ENCODE results near the gene CTDSPL. TPM values are rescaled to one million over a fixed set of nuclear protein-coding genes. Genes with fewer than 3 reads are reported as not detected.
"Not testable (repeated sequence)": the region's sequence is repeated elsewhere in the genome, so short reads cannot be mapped to it uniquely, and the experiment has no call there.

Gene CTDSPL
- total RNA-seq, 1 experiment from 2014 or later = 6.1 TPM

GRCh38 chr3:37986479-37987314 is 125.0 kb downstream of the CTDSPL start:
- H3F3A ChIP-seq (ENCODE audit: low read length, unreplicated experiment) = no peaks in the 10 kb centered on the region
- H2AFZ ChIP-seq (ENCODE audit: low read length) = no peak overlapping the region
- H4K20me1 ChIP-seq (ENCODE audit: low read length) = no peaks in the 10 kb centered on the region
- no peaks in the 10 kb centered on the region for H3K9me3 ChIP-seq (ENCODE audit: low read length)
- no peaks in the 10 kb centered on the region for H3K9me2 ChIP-seq (replicated peaks; ENCODE audit: low read length)
- no TSS peak for BruUV-seq (replicated peaks)
- peak; percentile 82 for ATAC-seq
- no peak overlapping the region for H3K4me3 ChIP-seq (ENCODE audit: low read length)
- H3K9ac ChIP-seq (ENCODE audit: low read length) = no peak overlapping the region
- H3K4me2 ChIP-seq (ENCODE audit: low read length) = peak overlapping the region; percentile 24
- peak; percentile 86 for DNase-seq
- H3K36me3 ChIP-seq (ENCODE audit: low read depth, low read length) = no peaks in the 10 kb centered on the region
- peak overlapping the region; percentile 18; the same call in 1 of the 2 replicates for H3K27ac ChIP-seq (ENCODE audit: low read length)
- peaks cover 30% of the 10 kb centered on the region for H3K4me1 ChIP-seq (ENCODE audit: insufficient read depth, low read length)
- no peaks in the 10 kb centered on the region for H3K79me2 ChIP-seq (ENCODE audit: low read length)
- CTCF ChIA-PET = interaction anchor here (2.0 kb wide), 1 partner anchor 10 kb away, joined by 4 read pairs; no protein-coding TSS in a partner anchor
- TF ChIP-seq EZH2 (IDR thresholded peaks at IDR 0.05; ENCODE audit: low read length, unreplicated experiment) (no peak), EZH2phosphoT487 (IDR thresholded peaks at IDR 0.05; ENCODE audit: borderline replicate concordance, low read length) (no peak), CTCF (conservative IDR thresholded peaks at IDR 0.05; ENCODE audit: low read depth, low read length) (no peak)
- no peaks in the 10 kb centered on the region for H3K27me3 ChIP-seq (ENCODE audit: low read length)
- POLR2A ChIA-PET (ENCODE audit: unreplicated experiment) = no interaction called here
- intact Hi-C loops (cut with micrococcal nuclease) = no loop called here

GRCh38 chr3:37987315-37987697 is 125.6 kb downstream of the CTDSPL start:
- no peaks in the 10 kb centered on the region for H3K36me3 ChIP-seq (ENCODE audit: low read depth, low read length)
- no peak for ATAC-seq
- CTCF ChIA-PET = no interaction called here
- H3K9me2 ChIP-seq (replicated peaks; ENCODE audit: low read length) = no peaks in the 10 kb centered on the region
- no peak overlapping the region for H3K4me3 ChIP-seq (ENCODE audit: low read length)
- H3K27ac ChIP-seq (ENCODE audit: low read length) = peak overlapping the region; percentile 18; the same call in 1 of the 2 replicates
- no peaks in the 10 kb centered on the region for H4K20me1 ChIP-seq (ENCODE audit: low read length)
- no TSS peak for BruUV-seq (replicated peaks)
- no peak for DNase-seq
- H3F3A ChIP-seq (ENCODE audit: low read length, unreplicated experiment) = no peaks in the 10 kb centered on the region
- no peaks in the 10 kb centered on the region for H3K79me2 ChIP-seq (ENCODE audit: low read length)
- no peak overlapping the region for H3K9ac ChIP-seq (ENCODE audit: low read length)
- TF ChIP-seq CTCF (conservative IDR thresholded peaks at IDR 0.05; ENCODE audit: low read depth, low read length) = no peak
- TF ChIP-seq EZH2 (IDR thresholded peaks at IDR 0.05; ENCODE audit: low read length, unreplicated experiment) = no peak
- no peak for TF ChIP-seq EZH2phosphoT487 (IDR thresholded peaks at IDR 0.05; ENCODE audit: borderline replicate concordance, low read length)
- no peaks in the 10 kb centered on the region for H3K9me3 ChIP-seq (ENCODE audit: low read length)
- peak overlapping the region; percentile 24; the same call in 1 of the 2 replicates for H3K4me2 ChIP-seq (ENCODE audit: low read length)
- intact Hi-C loops (cut with micrococcal nuclease) = no loop called here
- H3K27me3 ChIP-seq (ENCODE audit: low read length) = no peaks in the 10 kb centered on the region
- no peak overlapping the region for H2AFZ ChIP-seq (ENCODE audit: low read length)
- POLR2A ChIA-PET (ENCODE audit: unreplicated experiment) = no interaction called here
- H3K4me1 ChIP-seq (ENCODE audit: insufficient read depth, low read length) = peaks cover 31% of the 10 kb centered on the region

- Histone ChIP-seq H3K9me2 (replicated peaks; ENCODE audit: low read length) (no peaks in the 10 kb centered on the region), H3K36me3 (ENCODE audit: low read depth, low read length) (no peaks in the 10 kb centered on the region), H3K9ac (ENCODE audit: low read length) (no peak overlapping the region), H3K4me2 (ENCODE audit: low read length) (no peak overlapping the region), H3K27me3 (ENCODE audit: low read length) (no peaks in the 10 kb centered on the region), H2AFZ (ENCODE audit: low read length) (no peak overlapping the region), H3K4me3 (ENCODE audit: low read length) (no peak overlapping the region), H3K79me2 (ENCODE audit: low read length) (no peaks in the 10 kb centered on the region), H3K4me1 (ENCODE audit: insufficient read depth, low read length) (peaks cover 36% of the 10 kb centered on the region), H4K20me1 (ENCODE audit: low read length) (no peaks in the 10 kb centered on the region), H3K9me3 (ENCODE audit: low read length) (no peaks in the 10 kb centered on the region), H3K27ac (ENCODE audit: low read length) (no peak overlapping the region; the same call in 1 of the 2 replicates), H3F3A (ENCODE audit: low read length, unreplicated experiment) (no peaks in the 10 kb centered on the region)
- intact Hi-C loops (cut with micrococcal nuclease) = no loop called here
- DNase-seq = peak; percentile 11
- ATAC-seq = no peak
- no TSS peak for BruUV-seq (replicated peaks)
- ChIA-PET CTCF (no interaction called here), POLR2A (ENCODE audit: unreplicated experiment) (no interaction called here)
- TF ChIP-seq EZH2phosphoT487 (IDR thresholded peaks at IDR 0.05; ENCODE audit: borderline replicate concordance, low read length) (no peak), EZH2 (IDR thresholded peaks at IDR 0.05; ENCODE audit: low read length, unreplicated experiment) (no peak), CTCF (conservative IDR thresholded peaks at IDR 0.05; ENCODE audit: low read depth, low read length) (no peak)
Measured at GRCh38 chr3:37987751-37988179, 126.1 kb downstream of the CTDSPL start.

GRCh38 chr3:37988376-37988775 is 126.7 kb downstream of the CTDSPL start:
- ATAC-seq; POLR2A ChIA-PET (ENCODE audit: unreplicated experiment); CTCF ChIA-PET; H3K4me3 ChIP-seq (ENCODE audit: low read length); DNase-seq; H3K9me3 ChIP-seq (ENCODE audit: low read length); H4K20me1 ChIP-seq (ENCODE audit: low read length); H3K27me3 ChIP-seq (ENCODE audit: low read length); H3K9ac ChIP-seq (ENCODE audit: low read length); H3K27ac ChIP-seq (ENCODE audit: low read length); H3F3A ChIP-seq (ENCODE audit: low read length, unreplicated experiment); H3K79me2 ChIP-seq (ENCODE audit: low read length); intact Hi-C loops (cut with micrococcal nuclease); H3K9me2 ChIP-seq (replicated peaks; ENCODE audit: low read length); BruUV-seq (replicated peaks); H3K36me3 ChIP-seq (ENCODE audit: low read depth, low read length); H3K4me2 ChIP-seq (ENCODE audit: low read length); H2AFZ ChIP-seq (ENCODE audit: low read length): not testable (repeated sequence)
- H3K4me1 ChIP-seq (ENCODE audit: insufficient read depth, low read length) = peaks cover 41% of the 10 kb centered on the region
